H1 (cell line): ENCODE data around the gene DDX18. TPM values are rescaled to one million over a fixed set of nuclear protein-coding genes. Genes with fewer than 3 reads are reported as not detected.

ENCODE experiments used
- CTCF ChIA-PET: fragments of 300-600 bp; sonication (Branson Sonifier 250); formaldehyde crosslinking; loops from one replicate; lab custom pipeline; 2021; ENCODE audit not compliant: partially characterized antibody; lab: Charles Lee
- POLR2A ChIA-PET: fragments of 300-600 bp; sonication (Branson Sonifier 250); formaldehyde crosslinking; loops from one replicate; lab custom pipeline; 2021; ENCODE audit warnings: inconsistent platforms; ENCODE audit not compliant: partially characterized antibody; lab: Charles Lee
- DNase-seq, 2 experiments: peaks; one replicate each; pipeline versions ENCODE4 v3.0.0 to v3.0.0-alpha.2; 2010 to 2022; ENCODE audit warnings: low spot score in 2 of 2, low read depth in 1 of 2, mixed read lengths in 1 of 2
- FAIRE-seq: peaks from 2 replicates; lab custom pipeline; 2011; peaks lifted over from hg19 to GRCh38; lab: Jason Lieb, UNC
- H2AFZ ChIP-seq: 2 replicates; pipeline ENCODE4 v1.8.1; 2012; ENCODE audit warnings: low read length, inconsistent platforms
- H2AK5ac ChIP-seq: 2 replicates; pipeline ENCODE4 v1.6.1; 2013; ENCODE audit warnings: low read depth, low read length
- H2BK120ac ChIP-seq: replicated peaks from 2 replicates; pipeline ENCODE3; 2013; ENCODE audit warnings: low read depth, low read length, inconsistent platforms
- H2BK12ac ChIP-seq: 2 replicates; pipeline ENCODE4 v1.6.1; 2013; ENCODE audit warnings: low read depth, low read length
- H2BK15ac ChIP-seq: 2 replicates; pipeline ENCODE4 v1.6.1; 2013; ENCODE audit warnings: low read length
- H2BK20ac ChIP-seq: 2 replicates; pipeline ENCODE4 v1.6.1; 2013; ENCODE audit warnings: low read length
- H2BK5ac ChIP-seq: 2 replicates; pipeline ENCODE4 v1.6.1; 2013; ENCODE audit warnings: low read depth, low read length
- H3K14ac ChIP-seq: 2 replicates; pipeline ENCODE4 v1.6.1; 2013; ENCODE audit warnings: inconsistent platforms; ENCODE audit not compliant: insufficient read length
- H3K18ac ChIP-seq: 2 replicates; pipeline ENCODE4 v1.6.1; 2013; ENCODE audit warnings: low read length; ENCODE audit errors: extremely low read depth
- H3K23ac ChIP-seq: 2 replicates; pipeline ENCODE4 v1.6.1; 2013; ENCODE audit warnings: inconsistent platforms; ENCODE audit not compliant: insufficient read length
- H3K23me2 ChIP-seq: 2 replicates; pipeline ENCODE4 v1.6.1; 2013; ENCODE audit warnings: low read depth, low read length
- H3K27ac ChIP-seq: 2 replicates; pipeline ENCODE4 v1.6.1; 2011; ENCODE audit warnings: low read depth, low read length, inconsistent platforms
- H3K27me3 ChIP-seq, 4 experiments: replicated peaks in 1 of 4; 1 replicate in 1 of 4; 2 replicates in 3 of 4; pipeline versions ENCODE4 v1.6.1 to v1.8.1; 2011 to 2013; ENCODE audit warnings: low read length in 3 of 4, mild to moderate bottlenecking in 3 of 4, inconsistent platforms in 2 of 4, mixed read lengths in 2 of 4, moderate library complexity in 1 of 4; ENCODE audit not compliant: control insufficient read depth in 3 of 4, insufficient read depth in 3 of 4; ENCODE audit errors: extremely low read depth in 1 of 4
- H3K36me3 ChIP-seq, 4 experiments: 2 replicates each; pipeline versions ENCODE4 v1.6.1 to v1.8.1; 2011 to 2013; ENCODE audit warnings: mild to moderate bottlenecking in 4 of 4, low read length in 3 of 4, moderate library complexity in 2 of 4, control low read depth in 1 of 4, inconsistent platforms in 1 of 4; ENCODE audit not compliant: insufficient read depth in 4 of 4, control insufficient read depth in 2 of 4
- H3K4ac ChIP-seq: replicated peaks from 2 replicates; pipeline ENCODE3; 2013; ENCODE audit warnings: low read length, low read depth, mixed read lengths, inconsistent platforms; ENCODE audit not compliant: insufficient read length
- H3K4me1 ChIP-seq, 4 experiments: replicated peaks in 1 of 4; 1 replicate in 1 of 4; 2 replicates in 3 of 4; pipeline versions ENCODE4 v1.6.1 to v1.8.1; 2011 to 2013; ENCODE audit warnings: low read length in 3 of 4, inconsistent platforms in 2 of 4, mixed read lengths in 1 of 4; ENCODE audit not compliant: insufficient read depth in 4 of 4, control insufficient read depth in 3 of 4
- H3K4me2 ChIP-seq, 2 experiments: 2 replicates each; pipeline versions ENCODE4 v1.6.1 to v1.8.1; 2011 to 2013; ENCODE audit warnings: low read depth in 2 of 2, low read length in 2 of 2, control low read depth in 1 of 2, inconsistent platforms in 1 of 2, mild to moderate bottlenecking in 1 of 2; ENCODE audit not compliant: insufficient read depth in 1 of 2
- H3K4me3 ChIP-seq, 4 experiments: fragments of 200-600, 300-600 bp in 1 of 4; sonication (generic), shearing (Covaris generic), sonication (Bioruptor Twin) in 1 of 4; 2 replicates each; pipeline versions ENCODE4 v1.5.1 to v1.8.1; 2011 to 2016; ENCODE audit warnings: low read length in 4 of 4, low read depth in 3 of 4, control low read depth in 2 of 4, inconsistent platforms in 2 of 4, mild to moderate bottlenecking in 2 of 4, mixed read lengths in 1 of 4, moderate library complexity in 1 of 4; ENCODE audit not compliant: insufficient read depth in 2 of 4; ENCODE audit errors: extremely low read depth in 1 of 4
- H3K56ac ChIP-seq: replicated peaks from 2 replicates; pipeline ENCODE3; 2013; ENCODE audit warnings: low read depth, mild to moderate bottlenecking, mixed read lengths, low read length, inconsistent platforms; ENCODE audit not compliant: insufficient read length
- H3K79me1 ChIP-seq: 2 replicates; pipeline ENCODE4 v1.6.1; 2013; ENCODE audit warnings: low read depth, low read length, control low read depth
- H3K79me2 ChIP-seq, 2 experiments: 2 replicates each; pipeline versions ENCODE4 v1.6.1 to v1.8.1; 2012 to 2013; ENCODE audit warnings: low read length in 2 of 2, mild to moderate bottlenecking in 2 of 2, inconsistent platforms in 1 of 2; ENCODE audit not compliant: insufficient read depth in 2 of 2, control insufficient read depth in 1 of 2
- H3K9ac ChIP-seq, 4 experiments: replicated peaks in 1 of 4; 1 replicate in 1 of 4; 2 replicates in 3 of 4; pipeline versions ENCODE4 v1.6.1 to v1.8.1; 2011 to 2013; ENCODE audit warnings: low read depth in 3 of 4, low read length in 3 of 4, control low read depth in 2 of 4, mild to moderate bottlenecking in 2 of 4, moderate library complexity in 2 of 4, inconsistent platforms in 1 of 4; ENCODE audit errors: extremely low read depth in 1 of 4
- H3K9me3 ChIP-seq, 2 experiments: 2 replicates each; pipeline versions ENCODE4 v1.6.1 to v1.8.1; 2012 to 2013; ENCODE audit warnings: mild to moderate bottlenecking in 2 of 2, moderate library complexity in 2 of 2, control low read depth in 1 of 2, inconsistent platforms in 1 of 2, low read depth in 1 of 2, low read length in 1 of 2, mixed read lengths in 1 of 2; ENCODE audit not compliant: insufficient read depth in 2 of 2
- H4K20me1 ChIP-seq, 2 experiments: replicated peaks in 1 of 2; 2 replicates each; pipeline versions ENCODE3 to v1.8.1; 2011 to 2013; ENCODE audit warnings: inconsistent platforms in 2 of 2, low read length in 2 of 2, mild to moderate bottlenecking in 1 of 2; ENCODE audit not compliant: insufficient read depth in 2 of 2, control insufficient read depth in 1 of 2
- H4K5ac ChIP-seq: 2 replicates; pipeline ENCODE4 v1.6.1; 2013; ENCODE audit warnings: low read length, low read depth, mixed read lengths, inconsistent platforms; ENCODE audit not compliant: insufficient read length
- H4K8ac ChIP-seq: 2 replicates; pipeline ENCODE4 v1.8.0; 2013; ENCODE audit warnings: mild to moderate bottlenecking, moderate library complexity, low read length, inconsistent platforms; ENCODE audit not compliant: insufficient read depth; ENCODE audit errors: extremely low read depth
- H4K91ac ChIP-seq: replicated peaks from 2 replicates; pipeline ENCODE3; 2013; ENCODE audit warnings: low read length, mixed read lengths, inconsistent platforms; ENCODE audit not compliant: insufficient read length
- BCL11A ChIP-seq, 2 experiments: IDR thresholded peaks; one replicate each; pipeline ENCODE4 v1.6.1; 2011; ENCODE audit warnings: low read depth in 2 of 2, low read length in 2 of 2, mild to moderate bottlenecking in 2 of 2
- POLR2A ChIP-seq, 2 experiments: IDR thresholded peaks; 1 replicate in 1 of 2; 2 replicates in 1 of 2; pipeline ENCODE4 v1.6.1; 2011; ENCODE audit warnings: low read depth in 2 of 2, low read length in 2 of 2, mild to moderate bottlenecking in 2 of 2; ENCODE audit errors: control extremely low read depth in 1 of 2
- SP2 ChIP-seq: IDR thresholded peaks from 2 replicates; pipeline ENCODE4 v1.6.1; 2012; ENCODE audit warnings: mild to moderate bottlenecking, low read length, inconsistent platforms
- WGBS, 2 experiments: shearing (Covaris generic) in 1 of 2; methylation state at CpG; one replicate each; pipeline versions ENCODE4 v1.1.6 to v1.1.7; 2013 to 2015; ENCODE audit warnings: low lambda C conversion rate in 2 of 2, mixed read lengths in 2 of 2, inconsistent platforms in 1 of 2, low coverage in 1 of 2, missing lambda C conversion rate in 1 of 2; ENCODE audit not compliant: insufficient replicate concordance in 2 of 2, insufficient coverage in 1 of 2, insufficient read length in 1 of 2; ENCODE audit errors: extremely low coverage in 1 of 2, missing lambda C conversion rate in 1 of 2; 5-methylcytosine and 5-hydroxymethylcytosine counted together
- polyA plus RNA-seq, 7 experiments: library from polyadenylated mRNA; depleted of rRNA in 3 of 7; stranded (reverse) in 5 of 7; unstranded in 2 of 7; fragments of >200 nt in 5 of 7; fragments of 200-250 nt in 2 of 7; gene quantifications; 1 replicate in 5 of 7; 2 replicates in 1 of 7; 4 replicates in 1 of 7; pipeline versions ENCODE4 v1.2.1 to v1.2.3, GENCODE V29; 2011 to 2013; ENCODE audit warnings: missing spikeins in 2 of 7, mixed read lengths in 2 of 7
- total RNA-seq: library from RNA; stranded (reverse); fragmentation: NEBNext Ultra II Directional; extraction: Animal tissue kit (Norgen Biotek cat#: 25700); gene quantifications from 2 replicates; pipeline ENCODE4 v1.2.1, GENCODE V29; 2021

Gene DDX18
- total and polyA plus RNA-seq, 2 of the 8 experiments (the other 6 are each of a cell fraction or from before 2014, with no cell fraction given) = 31.3 to 119 TPM

GRCh38 chr2:117851969-117852368, 37.5 kb downstream of the DDX18 start:
- no peak overlapping the region for H3K9ac ChIP-seq
- H3K14ac ChIP-seq = no peak overlapping the region
- no peaks in the 10 kb centered on the region for H3K79me2 ChIP-seq
- POLR2A ChIA-PET = interaction anchor here (1.7 kb wide), 1 partner anchor 12 kb away, joined by 6 read pairs; no protein-coding TSS in a partner anchor
- no peak overlapping the region for H2BK20ac ChIP-seq
- WGBS, 2 experiments = 64% methylated on average over 3 of the region's 3 CpGs; no CpG with 5 or more reads in 1 of the 2 experiments
- no peak for FAIRE-seq
- H2BK5ac ChIP-seq = no peak overlapping the region
- H4K20me1 ChIP-seq = no peaks in the 10 kb centered on the region
- H3K9me3 ChIP-seq = peaks cover 3 to 6% of the 10 kb centered on the region in 2 experiments; a peak in 1 of 4 replicates
- no peak overlapping the region for H4K91ac ChIP-seq
- no peaks in the 10 kb centered on the region for H3K36me3 ChIP-seq
- TF ChIP-seq POLR2A (IDR thresholded peaks at IDR 0.05; ENCODE audit: control extremely low read depth in 1 of 2, low read depth in 2 of 2, low read length in 2 of 2) = no peak
- no peak for TF ChIP-seq BCL11A (IDR thresholded peaks at IDR 0.05; ENCODE audit: low read depth in 2 of 2, low read length in 2 of 2)
- no peak for TF ChIP-seq SP2
- H3K4ac ChIP-seq = no peak overlapping the region
- 0 out of 2 replicates have a peak overlapping the region, but pooled peaks have one; percentile 4 for H2AFZ ChIP-seq
- DNase-seq = no peak
- H3K4me1 ChIP-seq = peaks cover 0 to 11% (median 5%) of the 10 kb centered on the region in 4 experiments; a peak in 6 of 7 replicates
- H2BK12ac ChIP-seq = no peak overlapping the region
- H3K18ac ChIP-seq = no peak overlapping the region
- no peak overlapping the region for H3K27ac ChIP-seq
- no peak overlapping the region for H2AK5ac ChIP-seq
- H3K79me1 ChIP-seq = no peaks in the 10 kb centered on the region
- no peaks in the 10 kb centered on the region for H3K27me3 ChIP-seq
- no peak overlapping the region for H2BK15ac ChIP-seq
- H2BK120ac ChIP-seq = no peak overlapping the region
- H3K4me3 ChIP-seq = no peak overlapping the region
- no peaks in the 10 kb centered on the region for H3K23me2 ChIP-seq
- CTCF ChIA-PET = interaction anchor here (1.6 kb wide), 2 partner anchors 13 to 148 kb away, joined by 4 to 8 read pairs; no protein-coding TSS in a partner anchor
- no peak overlapping the region for H4K8ac ChIP-seq
- no peak overlapping the region for H3K23ac ChIP-seq
- H3K4me2 ChIP-seq = no peak overlapping the region
- no peak overlapping the region for H4K5ac ChIP-seq
- no peak overlapping the region for H3K56ac ChIP-seq
